Osteoblast (primary cell): ENCODE measurements around the gene ALDH5A1. TPM values are rescaled to one million over a fixed set of nuclear protein-coding genes. Genes with fewer than 3 reads are reported as not detected.

ENCODE experiments used
- DNase-seq: peaks from one replicate; pipeline ENCODE4 v3.0.0; 2011; ENCODE audit warnings: low spot score, mixed read lengths; ENCODE audit not compliant: insufficient read length; ENCODE audit errors: missing footprints
- H2AFZ ChIP-seq: 2 replicates; pipeline ENCODE4 v1.6.0; 2011; ENCODE audit warnings: mild to moderate bottlenecking, low read length
- H3K27ac ChIP-seq: 2 replicates; pipeline ENCODE4 v1.5.1; 2011; ENCODE audit warnings: mild to moderate bottlenecking, low read depth, low read length, moderate library complexity
- H3K27me3 ChIP-seq: 2 replicates; pipeline ENCODE4 v1.6.0; 2012; ENCODE audit warnings: mild to moderate bottlenecking, control low read depth, inconsistent platforms, low read length, moderate library complexity; ENCODE audit not compliant: insufficient read depth
- H3K36me3 ChIP-seq: 2 replicates; pipeline ENCODE4 v1.5.1; 2011; ENCODE audit warnings: mild to moderate bottlenecking, low read length, control low read depth, moderate library complexity; ENCODE audit not compliant: insufficient read depth
- H3K4me1 ChIP-seq: 2 replicates; pipeline ENCODE4 v1.5.1; 2011; ENCODE audit warnings: mild to moderate bottlenecking, low read length, control low read depth, moderate library complexity; ENCODE audit not compliant: insufficient read depth
- H3K4me2 ChIP-seq: 2 replicates; pipeline ENCODE4 v1.6.0; 2011; ENCODE audit warnings: mild to moderate bottlenecking, low read length; ENCODE audit not compliant: insufficient read depth
- H3K4me3 ChIP-seq: fragments of 200-600 bp; sonication (generic); 3 replicates; pipeline ENCODE4 v1.5.1; 2012; ENCODE audit warnings: mild to moderate bottlenecking, low read length, inconsistent platforms; ENCODE audit not compliant: insufficient read depth
- H3K79me2 ChIP-seq: 2 replicates; pipeline ENCODE4 v1.6.0; 2012; ENCODE audit warnings: mild to moderate bottlenecking, low read length, control low read depth, inconsistent platforms; ENCODE audit not compliant: insufficient read depth
- H3K9me3 ChIP-seq: 2 replicates; pipeline ENCODE4 v1.5.1; 2011; ENCODE audit warnings: low read depth, low read length, control low read depth
- H4K20me1 ChIP-seq: 2 replicates; pipeline ENCODE4 v1.6.0; 2012; ENCODE audit warnings: mild to moderate bottlenecking, low read length, control low read depth; ENCODE audit not compliant: insufficient read depth
- total RNA-seq: library from RNA; depleted of rRNA; stranded (reverse); fragments of >200 nt; gene quantifications from 2 replicates; pipeline ENCODE4 v1.2.3, GENCODE V29; 2012
- TF ChIP-seq, protein P1 (sequence below): IDR thresholded peaks from 2 replicates; pipeline ENCODE4 v1.5.1; 2011; ENCODE audit warnings: mild to moderate bottlenecking, low read depth, low read length, moderate library complexity; ENCODE audit errors: extremely low read depth

The ALDH5A1 gene
- total RNA-seq, 1 donor: 2.2 TPM

DNA sequence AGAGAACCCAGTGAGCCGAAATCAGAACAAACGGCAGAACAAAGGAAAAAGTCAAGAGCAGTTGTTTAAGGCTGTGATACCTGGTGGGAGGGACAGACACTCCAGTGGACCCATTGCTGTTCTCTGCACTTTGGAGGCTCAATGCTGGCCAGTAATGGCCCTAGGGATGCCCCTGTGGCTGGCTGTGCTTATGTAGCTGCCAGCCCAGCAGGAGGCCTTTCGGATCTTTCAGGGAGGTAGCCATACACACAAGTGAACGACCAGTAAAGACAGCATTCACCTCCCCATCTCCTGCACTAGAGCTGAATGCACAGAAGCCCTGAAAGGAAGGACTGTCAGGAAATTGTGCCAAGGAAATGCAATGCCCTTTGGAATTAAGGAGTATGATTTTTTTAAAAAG lies 39.7 kb upstream of the ALDH5A1 start:
- Histone ChIP-seq H3K4me1 (no peaks in the 10 kb centered on the region), H2AFZ (no peak overlapping the region), H4K20me1 (no peaks in the 10 kb centered on the region), H3K36me3 (no peaks in the 10 kb centered on the region), H3K79me2 (no peaks in the 10 kb centered on the region), H3K9me3 (no peaks in the 10 kb centered on the region), H3K4me3 (no peak overlapping the region), H3K4me2 (no peak overlapping the region), H3K27me3 (no peaks in the 10 kb centered on the region), H3K27ac (no peak overlapping the region)
- TF ChIP-seq, protein P1, sequence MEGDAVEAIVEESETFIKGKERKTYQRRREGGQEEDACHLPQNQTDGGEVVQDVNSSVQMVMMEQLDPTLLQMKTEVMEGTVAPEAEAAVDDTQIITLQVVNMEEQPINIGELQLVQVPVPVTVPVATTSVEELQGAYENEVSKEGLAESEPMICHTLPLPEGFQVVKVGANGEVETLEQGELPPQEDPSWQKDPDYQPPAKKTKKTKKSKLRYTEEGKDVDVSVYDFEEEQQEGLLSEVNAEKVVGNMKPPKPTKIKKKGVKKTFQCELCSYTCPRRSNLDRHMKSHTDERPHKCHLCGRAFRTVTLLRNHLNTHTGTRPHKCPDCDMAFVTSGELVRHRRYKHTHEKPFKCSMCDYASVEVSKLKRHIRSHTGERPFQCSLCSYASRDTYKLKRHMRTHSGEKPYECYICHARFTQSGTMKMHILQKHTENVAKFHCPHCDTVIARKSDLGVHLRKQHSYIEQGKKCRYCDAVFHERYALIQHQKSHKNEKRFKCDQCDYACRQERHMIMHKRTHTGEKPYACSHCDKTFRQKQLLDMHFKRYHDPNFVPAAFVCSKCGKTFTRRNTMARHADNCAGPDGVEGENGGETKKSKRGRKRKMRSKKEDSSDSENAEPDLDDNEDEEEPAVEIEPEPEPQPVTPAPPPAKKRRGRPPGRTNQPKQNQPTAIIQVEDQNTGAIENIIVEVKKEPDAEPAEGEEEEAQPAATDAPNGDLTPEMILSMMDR: no peak
- DNase-seq: no peak

DNA sequence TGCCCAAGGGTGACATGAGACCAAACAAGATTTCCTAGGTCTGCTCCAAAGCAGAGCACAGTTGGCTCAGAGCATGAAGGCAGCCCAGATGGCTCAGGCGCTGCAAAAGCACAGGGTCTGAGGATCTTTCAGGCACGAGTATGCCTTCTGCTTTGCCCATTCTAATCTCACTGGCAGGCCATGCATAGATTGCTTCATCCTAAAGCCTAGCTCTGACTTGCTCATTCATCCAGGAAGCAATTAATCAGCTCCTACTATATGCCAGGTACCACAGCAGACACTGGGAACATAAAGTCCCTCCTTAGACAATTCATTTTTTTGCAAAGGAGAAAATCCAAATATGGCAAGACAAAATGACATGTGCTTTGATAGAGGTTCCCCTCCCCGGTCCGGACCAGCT lies 36.6 kb upstream of the ALDH5A1 start:
- DNase-seq: no peak
- Histone ChIP-seq H3K9me3 (no peaks in the 10 kb centered on the region), H3K4me3 (no peak overlapping the region), H3K27me3 (no peaks in the 10 kb centered on the region), H3K36me3 (no peaks in the 10 kb centered on the region), H2AFZ (no peak overlapping the region), H3K4me1 (no peaks in the 10 kb centered on the region), H3K27ac (no peak overlapping the region), H3K4me2 (no peak overlapping the region), H3K79me2 (no peaks in the 10 kb centered on the region), H4K20me1 (no peaks in the 10 kb centered on the region)
- TF ChIP-seq, protein P1: no peak

DNA sequence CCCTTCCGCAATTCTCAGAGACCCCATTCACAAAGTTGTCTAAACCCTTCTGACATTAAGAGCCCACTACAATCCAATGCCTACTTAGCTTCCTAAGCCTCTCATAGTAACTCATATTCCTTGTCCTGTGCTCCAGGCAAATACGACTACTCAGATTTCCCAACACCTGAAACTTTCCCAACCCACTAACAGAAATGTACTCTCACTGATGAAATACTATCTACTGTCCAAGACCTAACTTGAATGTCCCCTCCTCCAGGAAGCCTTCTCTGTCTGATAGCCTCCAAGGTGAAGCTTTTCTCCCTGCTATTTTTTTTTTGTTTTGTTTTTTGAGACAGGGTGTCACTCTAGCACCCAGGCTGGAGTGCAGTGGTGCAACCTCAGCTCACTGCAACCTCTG lies 35.8 kb upstream of the ALDH5A1 start:
- Histone ChIP-seq H4K20me1 (no peaks in the 10 kb centered on the region), H3K27me3 (no peaks in the 10 kb centered on the region), H3K79me2 (no peaks in the 10 kb centered on the region), H3K4me2 (no peak overlapping the region), H2AFZ (no peak overlapping the region), H3K9me3 (no peaks in the 10 kb centered on the region), H3K27ac (no peak overlapping the region), H3K4me3 (no peak overlapping the region), H3K4me1 (no peaks in the 10 kb centered on the region), H3K36me3 (no peaks in the 10 kb centered on the region)
- TF ChIP-seq, protein P1: no peak
- peak; percentile 23 for DNase-seq

DNA sequence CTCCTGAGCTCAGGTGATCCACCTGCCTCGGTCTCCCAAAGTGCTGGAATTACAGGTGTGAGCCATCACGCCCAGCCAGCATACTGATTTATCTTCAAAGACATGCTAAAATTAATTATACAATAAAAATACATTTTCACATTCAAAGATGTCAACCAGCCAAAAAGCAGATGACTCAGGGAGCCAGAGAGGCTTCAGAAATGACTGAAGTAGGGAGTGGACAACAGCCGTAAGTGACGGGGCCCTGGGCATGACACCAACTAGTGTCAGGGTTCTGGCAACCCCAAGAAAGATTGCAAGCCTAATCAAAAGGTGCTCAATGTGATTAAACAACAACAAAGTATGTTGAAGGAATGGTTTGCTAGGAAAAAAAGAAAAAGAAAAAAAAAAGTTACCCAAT lies 33.8 kb upstream of the ALDH5A1 start:
- no peaks in the 10 kb centered on the region for H3K79me2 ChIP-seq
- DNase-seq: no peak

More for the DNA sequence above, 33.8 kb upstream of the ALDH5A1 start:
- H4K20me1 ChIP-seq: no peaks in the 10 kb centered on the region
- H2AFZ ChIP-seq: no peak overlapping the region
- H3K4me3 ChIP-seq: no peak overlapping the region
- no peaks in the 10 kb centered on the region for H3K36me3 ChIP-seq
- H3K27me3 ChIP-seq: no peaks in the 10 kb centered on the region
- no peak overlapping the region for H3K27ac ChIP-seq
- H3K4me1 ChIP-seq: no peaks in the 10 kb centered on the region
- TF ChIP-seq, protein P1: no peak
- H3K9me3 ChIP-seq: no peaks in the 10 kb centered on the region
- no peak overlapping the region for H3K4me2 ChIP-seq
